ENCODE measurements around the gene CPB2. TPM values are rescaled to one million over a fixed set of nuclear protein-coding genes. Genes with fewer than 3 reads are reported as not detected.

Gene CPB2, protein sequence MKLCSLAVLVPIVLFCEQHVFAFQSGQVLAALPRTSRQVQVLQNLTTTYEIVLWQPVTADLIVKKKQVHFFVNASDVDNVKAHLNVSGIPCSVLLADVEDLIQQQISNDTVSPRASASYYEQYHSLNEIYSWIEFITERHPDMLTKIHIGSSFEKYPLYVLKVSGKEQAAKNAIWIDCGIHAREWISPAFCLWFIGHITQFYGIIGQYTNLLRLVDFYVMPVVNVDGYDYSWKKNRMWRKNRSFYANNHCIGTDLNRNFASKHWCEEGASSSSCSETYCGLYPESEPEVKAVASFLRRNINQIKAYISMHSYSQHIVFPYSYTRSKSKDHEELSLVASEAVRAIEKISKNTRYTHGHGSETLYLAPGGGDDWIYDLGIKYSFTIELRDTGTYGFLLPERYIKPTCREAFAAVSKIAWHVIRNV
- total RNA-seq (2022) (not detected in 2 replicates), Bru-seq, nascent RNA (not detected), BruChase-seq, experiment 1, labeled RNA remaining after a 6-hour chase (not detected), BruChase-seq, experiment 2, labeled RNA remaining after a 2-hour chase (not detected)
- long read RNA-seq, partial matches to known transcripts, result 0 of 4 reads
- long read RNA-seq, other reads (novel, unspliced or antisense), result 4 of 4 reads

DNA sequence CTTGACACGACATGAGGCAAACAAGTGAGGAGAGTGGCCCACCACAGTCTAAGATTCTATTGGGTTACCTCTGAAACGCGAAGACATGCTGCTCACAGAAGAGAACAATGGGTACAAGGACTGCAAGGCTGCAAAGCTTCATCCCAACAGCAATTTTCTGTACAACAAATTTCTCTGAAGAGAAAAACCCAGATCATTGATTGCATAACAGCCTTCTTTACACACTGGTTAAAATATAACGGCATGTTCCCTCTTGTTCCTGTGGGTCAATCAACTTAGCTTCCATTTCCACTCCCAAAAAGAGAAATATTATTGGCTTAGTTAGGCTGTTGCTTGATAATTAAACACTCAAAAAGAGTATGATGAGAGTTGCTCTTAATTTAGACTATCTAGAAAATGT is at the start of gene CPB2:
TSS of gene CPB2 (minus strand) at position 166 of the 400 bp plus-strand sequence. CDS start at position 142, 24 bp downstream.
- intact Hi-C loops (cut with micrococcal nuclease), result no loop called here
- Mint-ChIP-seq H3K36me3 (ENCODE audit: insufficient read depth, unreplicated experiment) (no peaks in the 10 kb centered on the region), H3K27ac (ENCODE audit: low read depth, unreplicated experiment) (no peak within 1 kb of the TSS), H3K4me3 (ENCODE audit: unreplicated experiment) (no peak within 1 kb of the TSS), H3K4me1 (ENCODE audit: insufficient read depth, unreplicated experiment) (peaks cover 6% of the 10 kb centered on the region), H3K9me3 (ENCODE audit: unreplicated experiment) (no peaks in the 10 kb centered on the region), H3K27me3 (ENCODE audit: insufficient read depth, unreplicated experiment) (peaks cover 14% of the 10 kb centered on the region)
- TF ChIP-seq, protein P1, sequence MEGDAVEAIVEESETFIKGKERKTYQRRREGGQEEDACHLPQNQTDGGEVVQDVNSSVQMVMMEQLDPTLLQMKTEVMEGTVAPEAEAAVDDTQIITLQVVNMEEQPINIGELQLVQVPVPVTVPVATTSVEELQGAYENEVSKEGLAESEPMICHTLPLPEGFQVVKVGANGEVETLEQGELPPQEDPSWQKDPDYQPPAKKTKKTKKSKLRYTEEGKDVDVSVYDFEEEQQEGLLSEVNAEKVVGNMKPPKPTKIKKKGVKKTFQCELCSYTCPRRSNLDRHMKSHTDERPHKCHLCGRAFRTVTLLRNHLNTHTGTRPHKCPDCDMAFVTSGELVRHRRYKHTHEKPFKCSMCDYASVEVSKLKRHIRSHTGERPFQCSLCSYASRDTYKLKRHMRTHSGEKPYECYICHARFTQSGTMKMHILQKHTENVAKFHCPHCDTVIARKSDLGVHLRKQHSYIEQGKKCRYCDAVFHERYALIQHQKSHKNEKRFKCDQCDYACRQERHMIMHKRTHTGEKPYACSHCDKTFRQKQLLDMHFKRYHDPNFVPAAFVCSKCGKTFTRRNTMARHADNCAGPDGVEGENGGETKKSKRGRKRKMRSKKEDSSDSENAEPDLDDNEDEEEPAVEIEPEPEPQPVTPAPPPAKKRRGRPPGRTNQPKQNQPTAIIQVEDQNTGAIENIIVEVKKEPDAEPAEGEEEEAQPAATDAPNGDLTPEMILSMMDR (IDR thresholded peaks at IDR 0.05; ENCODE audit: unreplicated experiment), result no peak
- no TSS peak for BruUV-seq (replicated peaks)
- CTCF ChIA-PET, result interaction anchor here (0.5 to 1.8 kb wide), 3 partner anchors 21 to 329 kb away, joined by 3 to 7 read pairs (median 4); no protein-coding TSS in a partner anchor
- no peak for DNase-seq (ENCODE audit: unreplicated experiment)
- POLR2A ChIA-PET, result interaction anchor here (0.5 kb wide), 1 partner anchor 268 kb away, joined by 5 read pairs; no protein-coding TSS in a partner anchor

DNA sequence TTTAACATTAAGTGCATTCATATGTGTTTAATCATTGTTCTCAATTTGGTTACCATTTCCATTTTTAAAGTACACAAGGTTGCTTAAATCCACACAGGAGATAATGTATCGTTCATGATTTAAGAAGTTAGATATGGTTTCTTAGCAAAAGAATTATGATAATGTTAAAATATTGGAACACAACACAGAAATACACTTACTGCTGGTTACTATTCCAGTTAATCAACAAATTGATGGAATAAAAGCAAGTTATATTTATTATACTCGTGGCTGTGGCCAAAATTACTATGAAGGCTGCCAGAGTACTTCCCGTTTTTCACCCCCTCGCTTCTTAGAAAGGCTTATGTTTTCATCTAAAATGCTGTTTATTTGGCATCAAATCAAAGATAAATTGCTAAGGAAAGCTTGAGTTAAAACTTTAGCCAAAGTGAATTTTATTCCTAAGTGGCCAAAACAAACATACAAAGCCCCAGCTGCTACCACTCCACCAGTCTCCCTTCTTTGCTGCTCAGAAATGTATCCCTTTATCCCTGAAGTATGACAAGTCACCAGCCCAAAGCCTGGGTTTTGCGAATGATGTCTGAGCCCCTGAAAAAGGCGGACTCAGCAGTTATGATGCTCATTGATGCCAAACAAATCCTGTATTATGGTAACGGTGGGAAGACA is 49.4 kb upstream of the CPB2 start:
- ChIA-PET CTCF (interaction anchor here (0.6 to 1.4 kb wide), 3 partner anchors 28 to 529 kb away, joined by 3 to 5 read pairs (median 5); no protein-coding TSS in a partner anchor), POLR2A (no interaction called here)
- no peak overlapping the region for H3K4me3 Mint-ChIP-seq (ENCODE audit: unreplicated experiment)
- no peak for DNase-seq (ENCODE audit: unreplicated experiment)
- BruUV-seq (replicated peaks), result no TSS peak
- intact Hi-C loops (cut with micrococcal nuclease), result no loop called here
- H3K27ac Mint-ChIP-seq (ENCODE audit: low read depth, unreplicated experiment), result no peak overlapping the region
- H3K4me1 Mint-ChIP-seq (ENCODE audit: insufficient read depth, unreplicated experiment), result no peaks in the 10 kb centered on the region
- TF ChIP-seq, protein P1 (IDR thresholded peaks at IDR 0.05; ENCODE audit: unreplicated experiment), result no peak
- H3K27me3 Mint-ChIP-seq (ENCODE audit: insufficient read depth, unreplicated experiment), result peaks cover 37% of the 10 kb centered on the region
- H3K9me3 Mint-ChIP-seq (ENCODE audit: unreplicated experiment), result no peaks in the 10 kb centered on the region
- peaks cover 7% of the 10 kb centered on the region for H3K36me3 Mint-ChIP-seq (ENCODE audit: insufficient read depth, unreplicated experiment)

DNA sequence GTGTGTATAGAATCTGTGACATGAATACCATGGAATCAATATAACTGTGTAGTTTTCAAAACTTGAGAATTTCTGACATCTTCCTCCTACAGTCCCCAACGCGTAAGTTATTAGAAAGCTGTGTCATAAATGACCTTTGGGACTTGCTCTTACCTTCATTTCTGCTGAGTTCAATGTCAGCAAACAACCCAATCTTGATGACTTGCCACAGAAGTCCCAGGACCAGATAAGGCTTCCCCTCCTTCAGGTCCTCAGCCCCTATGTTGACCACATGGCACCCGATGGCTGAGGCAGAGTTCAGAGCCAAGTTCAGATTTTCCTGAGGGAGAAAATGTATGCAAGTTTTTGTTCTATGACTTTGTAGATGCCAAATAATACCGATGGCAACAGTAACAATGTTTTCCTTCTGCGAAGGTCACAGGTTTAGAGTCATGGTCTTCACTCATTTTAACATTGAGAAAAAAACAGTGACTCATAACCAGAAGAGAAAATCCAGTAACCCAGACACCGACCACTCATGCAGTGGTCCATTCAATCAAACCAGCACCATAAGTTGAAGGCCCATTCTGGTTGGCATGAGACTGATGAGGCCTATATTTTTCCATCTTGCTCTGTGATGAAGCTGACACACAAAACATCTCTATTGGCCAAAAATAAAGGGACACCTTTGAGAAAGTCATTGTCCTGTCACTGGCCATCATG is 47.9 kb upstream of the CPB2 start:
- Mint-ChIP-seq H3K36me3 (ENCODE audit: insufficient read depth, unreplicated experiment) (peaks cover 7% of the 10 kb centered on the region), H3K9me3 (ENCODE audit: unreplicated experiment) (no peaks in the 10 kb centered on the region), H3K27ac (ENCODE audit: low read depth, unreplicated experiment) (no peak overlapping the region), H3K4me3 (ENCODE audit: unreplicated experiment) (no peak overlapping the region), H3K27me3 (ENCODE audit: insufficient read depth, unreplicated experiment) (peaks cover 26% of the 10 kb centered on the region), H3K4me1 (ENCODE audit: insufficient read depth, unreplicated experiment) (no peaks in the 10 kb centered on the region)
- ChIA-PET CTCF (no interaction called here), POLR2A (no interaction called here)
- intact Hi-C loops (cut with micrococcal nuclease), result no loop called here
- no TSS peak for BruUV-seq (replicated peaks)
- TF ChIP-seq, protein P1 (IDR thresholded peaks at IDR 0.05; ENCODE audit: unreplicated experiment), result no peak
- DNase-seq (ENCODE audit: unreplicated experiment), result no peak
